Measurements from ENCODE around the gene TMEM239. TPM values are rescaled to one million over a fixed set of nuclear protein-coding genes. Genes with fewer than 3 reads are reported as not detected.

Gene TMEM239
- polyA plus RNA-seq, 2 of the 4 experiments (the other 2 are of a cell fraction): not detected

DNA sequence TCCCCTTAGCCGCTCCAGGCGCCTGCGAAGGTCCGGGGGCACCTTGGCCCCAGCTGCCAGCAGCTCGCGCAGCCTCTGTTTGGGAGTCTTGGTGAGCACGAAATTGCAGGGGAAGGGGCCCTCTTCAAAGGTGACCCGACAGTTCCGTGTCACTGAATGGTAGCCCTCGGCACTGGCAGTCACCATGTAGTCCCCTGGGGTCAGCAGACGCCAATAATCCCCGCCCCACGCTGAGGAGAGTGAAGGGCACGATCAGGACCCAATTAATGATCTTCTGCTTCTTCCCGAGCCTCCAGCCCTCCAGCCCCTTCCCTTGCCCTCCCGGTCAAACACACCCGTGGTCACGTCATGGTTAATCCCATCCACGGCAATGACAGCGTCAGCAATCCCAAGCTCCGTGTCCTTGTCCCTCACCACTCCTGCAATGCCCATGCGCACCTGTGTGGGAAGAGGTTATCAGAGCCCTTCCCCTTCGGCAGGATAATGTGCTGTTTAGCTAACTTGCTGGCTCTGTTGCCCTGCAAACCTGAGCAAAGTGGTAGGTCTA lies 21.9 kb upstream of the TMEM239 start (continued):
- TF ChIP-seq ESRRA (IDR thresholded peaks at IDR 0.05; ENCODE audit: borderline replicate concordance, low read length): no peak
- TF ChIP-seq, protein P1, sequence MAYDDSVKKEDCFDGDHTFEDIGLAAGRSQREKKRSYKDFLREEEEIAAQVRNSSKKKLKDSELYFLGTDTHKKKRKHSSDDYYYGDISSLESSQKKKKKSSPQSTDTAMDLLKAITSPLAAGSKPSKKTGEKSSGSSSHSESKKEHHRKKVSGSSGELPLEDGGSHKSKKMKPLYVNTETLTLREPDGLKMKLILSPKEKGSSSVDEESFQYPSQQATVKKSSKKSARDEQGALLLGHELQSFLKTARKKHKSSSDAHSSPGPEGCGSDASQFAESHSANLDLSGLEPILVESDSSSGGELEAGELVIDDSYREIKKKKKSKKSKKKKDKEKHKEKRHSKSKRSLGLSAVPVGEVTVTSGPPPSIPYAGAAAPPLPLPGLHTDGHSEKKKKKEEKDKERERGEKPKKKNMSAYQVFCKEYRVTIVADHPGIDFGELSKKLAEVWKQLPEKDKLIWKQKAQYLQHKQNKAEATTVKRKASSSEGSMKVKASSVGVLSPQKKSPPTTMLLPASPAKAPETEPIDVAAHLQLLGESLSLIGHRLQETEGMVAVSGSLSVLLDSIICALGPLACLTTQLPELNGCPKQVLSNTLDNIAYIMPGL (CRISPR knock-in tag; IDR thresholded peaks at IDR 0.05; ENCODE audit: borderline replicate concordance): no peak
- no peak for TF ChIP-seq HDAC2 (IDR thresholded peaks at IDR 0.05)
- TF ChIP-seq, protein P2, sequence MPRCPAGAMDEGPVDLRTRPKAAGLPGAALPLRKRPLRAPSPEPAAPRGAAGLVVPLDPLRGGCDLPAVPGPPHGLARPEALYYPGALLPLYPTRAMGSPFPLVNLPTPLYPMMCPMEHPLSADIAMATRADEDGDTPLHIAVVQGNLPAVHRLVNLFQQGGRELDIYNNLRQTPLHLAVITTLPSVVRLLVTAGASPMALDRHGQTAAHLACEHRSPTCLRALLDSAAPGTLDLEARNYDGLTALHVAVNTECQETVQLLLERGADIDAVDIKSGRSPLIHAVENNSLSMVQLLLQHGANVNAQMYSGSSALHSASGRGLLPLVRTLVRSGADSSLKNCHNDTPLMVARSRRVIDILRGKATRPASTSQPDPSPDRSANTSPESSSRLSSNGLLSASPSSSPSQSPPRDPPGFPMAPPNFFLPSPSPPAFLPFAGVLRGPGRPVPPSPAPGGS (IDR thresholded peaks at IDR 0.05): no peak
- no peak for TF ChIP-seq NR3C1 (IDR thresholded peaks at IDR 0.05)

DNA sequence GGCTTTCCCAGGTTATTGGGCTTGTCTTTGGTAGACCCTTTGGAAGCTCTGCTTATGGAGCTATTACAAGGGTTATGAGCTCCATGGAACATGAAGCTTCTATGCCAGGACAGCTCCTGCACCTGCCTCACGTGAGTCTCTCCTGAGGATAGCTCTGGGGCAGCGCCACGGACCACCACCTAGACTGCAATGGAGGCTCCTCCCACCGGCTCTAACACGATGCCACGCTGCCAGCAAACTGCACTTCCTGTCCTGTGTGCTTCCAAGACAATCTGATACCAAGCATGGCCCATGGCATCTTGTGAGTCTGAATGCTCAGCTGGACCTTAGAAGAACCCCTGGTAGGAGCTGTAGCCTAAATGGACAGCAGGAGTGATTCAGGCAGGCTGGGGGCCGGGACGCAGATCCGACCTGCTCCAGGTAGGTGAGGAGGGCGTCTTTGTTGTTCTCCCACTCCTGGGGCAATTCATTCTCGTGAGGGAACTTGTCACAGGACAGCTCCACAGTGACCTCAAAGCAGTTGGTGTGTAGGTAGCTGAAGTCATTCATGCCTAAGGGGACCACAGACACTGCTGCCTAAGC lies 21.2 kb upstream of the TMEM239 start:
- no peak overlapping the region for H3K27ac ChIP-seq
- H3K4me1 ChIP-seq: no peaks in the 10 kb centered on the region
- DNase-seq (ENCODE audit: low read depth in 1 of 2, low spot score in 1 of 2): no peak
- CTCF ChIA-PET: interaction anchor here (0.5 to 3.0 kb wide), 6 partner anchors 26 to 460 kb away, joined by 3 to 8 read pairs (median 4); no protein-coding TSS in a partner anchor
- FAIRE-seq: no peak
- ATAC-seq: no peak
- TF ChIP-seq ZFP36 (IDR thresholded peaks at IDR 0.05; ENCODE audit: borderline replicate concordance, partially characterized antibody): no peak
- TF ChIP-seq, protein P3, sequence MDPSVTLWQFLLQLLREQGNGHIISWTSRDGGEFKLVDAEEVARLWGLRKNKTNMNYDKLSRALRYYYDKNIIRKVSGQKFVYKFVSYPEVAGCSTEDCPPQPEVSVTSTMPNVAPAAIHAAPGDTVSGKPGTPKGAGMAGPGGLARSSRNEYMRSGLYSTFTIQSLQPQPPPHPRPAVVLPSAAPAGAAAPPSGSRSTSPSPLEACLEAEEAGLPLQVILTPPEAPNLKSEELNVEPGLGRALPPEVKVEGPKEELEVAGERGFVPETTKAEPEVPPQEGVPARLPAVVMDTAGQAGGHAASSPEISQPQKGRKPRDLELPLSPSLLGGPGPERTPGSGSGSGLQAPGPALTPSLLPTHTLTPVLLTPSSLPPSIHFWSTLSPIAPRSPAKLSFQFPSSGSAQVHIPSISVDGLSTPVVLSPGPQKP (IDR thresholded peaks at IDR 0.05; ENCODE audit: low read depth, low read length): no peak
- TF ChIP-seq CEBPB (IDR thresholded peaks at IDR 0.05): no peak
- TF ChIP-seq CHD2 (IDR thresholded peaks at IDR 0.05; ENCODE audit: low read length, partially characterized antibody): no peak
- no peak for TF ChIP-seq JUN (IDR thresholded peaks at IDR 0.05)
- TF ChIP-seq TFCP2L1 (CRISPR knock-in tag; IDR thresholded peaks at IDR 0.05): no peak
- no peak for TF ChIP-seq BHLHE40 (IDR thresholded peaks at IDR 0.05; ENCODE audit: low read depth, low read length)
- no peak for TF ChIP-seq EHMT2 (IDR thresholded peaks at IDR 0.05; ENCODE audit: low read depth)
- no peak for TF ChIP-seq RAD21 (conservative IDR thresholded peaks at IDR 0.05 in 1 of 2, IDR thresholded peaks at IDR 0.05 in 1 of 2)
- no peak for TF ChIP-seq CBX8 (IDR thresholded peaks at IDR 0.05)
- TF ChIP-seq, protein P4, sequence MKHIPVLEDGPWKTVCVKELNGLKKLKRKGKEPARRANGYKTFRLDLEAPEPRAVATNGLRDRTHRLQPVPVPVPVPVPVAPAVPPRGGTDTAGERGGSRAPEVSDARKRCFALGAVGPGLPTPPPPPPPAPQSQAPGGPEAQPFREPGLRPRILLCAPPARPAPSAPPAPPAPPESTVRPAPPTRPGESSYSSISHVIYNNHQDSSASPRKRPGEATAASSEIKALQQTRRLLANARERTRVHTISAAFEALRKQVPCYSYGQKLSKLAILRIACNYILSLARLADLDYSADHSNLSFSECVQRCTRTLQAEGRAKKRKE (CRISPR knock-in tag; IDR thresholded peaks at IDR 0.05; ENCODE audit: low read depth): no peak
- TF ChIP-seq, protein P5, sequence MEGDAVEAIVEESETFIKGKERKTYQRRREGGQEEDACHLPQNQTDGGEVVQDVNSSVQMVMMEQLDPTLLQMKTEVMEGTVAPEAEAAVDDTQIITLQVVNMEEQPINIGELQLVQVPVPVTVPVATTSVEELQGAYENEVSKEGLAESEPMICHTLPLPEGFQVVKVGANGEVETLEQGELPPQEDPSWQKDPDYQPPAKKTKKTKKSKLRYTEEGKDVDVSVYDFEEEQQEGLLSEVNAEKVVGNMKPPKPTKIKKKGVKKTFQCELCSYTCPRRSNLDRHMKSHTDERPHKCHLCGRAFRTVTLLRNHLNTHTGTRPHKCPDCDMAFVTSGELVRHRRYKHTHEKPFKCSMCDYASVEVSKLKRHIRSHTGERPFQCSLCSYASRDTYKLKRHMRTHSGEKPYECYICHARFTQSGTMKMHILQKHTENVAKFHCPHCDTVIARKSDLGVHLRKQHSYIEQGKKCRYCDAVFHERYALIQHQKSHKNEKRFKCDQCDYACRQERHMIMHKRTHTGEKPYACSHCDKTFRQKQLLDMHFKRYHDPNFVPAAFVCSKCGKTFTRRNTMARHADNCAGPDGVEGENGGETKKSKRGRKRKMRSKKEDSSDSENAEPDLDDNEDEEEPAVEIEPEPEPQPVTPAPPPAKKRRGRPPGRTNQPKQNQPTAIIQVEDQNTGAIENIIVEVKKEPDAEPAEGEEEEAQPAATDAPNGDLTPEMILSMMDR (IDR thresholded peaks at IDR 0.05): no peak
- POLR2A ChIA-PET: interaction anchor here (0.7 to 1.2 kb wide), 3 partner anchors 45 to 80 kb away, joined by 3 read pairs; partner anchors contain the start of genes PCED1A and VPS16
- H3K4me3 ChIP-seq: no peak overlapping the region
- WGBS (ENCODE audit: missing lambda C conversion rate): 34% methylated on average over 11 of the region's 11 CpGs
- H3K9me3 ChIP-seq: no peaks in the 10 kb centered on the region
- H3K4me2 ChIP-seq: no peak overlapping the region

All from A549 (cell line).